HepG2 (cell line): ENCODE results near the gene ANO4. TPM values are rescaled to one million over a fixed set of nuclear protein-coding genes. Genes with fewer than 3 reads are reported as not detected.

Experiments used
- CBX2 ChIP-seq, 2 experiments: fragments of 200-600 bp in 1 of 2; sonication (generic); formaldehyde crosslinking in 1 of 2; IDR thresholded peaks; 2 replicates each; pipeline versions ENCODE4 v1.7.0 to v1.8.1; 2018 to 2022; ENCODE audit warnings: low read depth in 2 of 2, low read length in 1 of 2, mild to moderate bottlenecking in 1 of 2, missing genetic modification reagents in 1 of 2
- CREB3 ChIP-seq: sonication (generic); formaldehyde crosslinking; IDR thresholded peaks from 2 replicates; pipeline ENCODE4 v1.5.0; 2020; ENCODE audit warnings: missing genetic modification reagents
- FOSL2 ChIP-seq: sonication (generic); formaldehyde crosslinking; IDR thresholded peaks from 2 replicates; pipeline ENCODE4 v1.4.0; 2020; ENCODE audit warnings: missing genetic modification reagents
- GATAD2A ChIP-seq: IDR thresholded peaks from 2 replicates; pipeline ENCODE4 v1.6.1; 2016
- HMGA1 ChIP-seq: sonication (generic); formaldehyde crosslinking; conservative IDR thresholded peaks from 2 replicates; pipeline ENCODE4 v1.4.0; 2020; ENCODE audit warnings: missing genetic modification reagents
- IRF1 ChIP-seq: sonication (generic); formaldehyde crosslinking; IDR thresholded peaks from 2 replicates; pipeline ENCODE4 v1.4.0; 2020; ENCODE audit warnings: low read depth, mild to moderate bottlenecking, missing genetic modification reagents
- SIX4 ChIP-seq: sonication (generic); formaldehyde crosslinking; IDR thresholded peaks from 2 replicates; pipeline ENCODE4 v1.4.0; 2020; ENCODE audit warnings: missing genetic modification reagents
- SKIL ChIP-seq: sonication (generic); formaldehyde crosslinking; IDR thresholded peaks from 2 replicates; pipeline ENCODE4 v1.8.0; 2022; ENCODE audit warnings: missing genetic modification reagents, mild to moderate bottlenecking, moderate library complexity, borderline replicate concordance
- ZBTB1 ChIP-seq: sonication (generic); formaldehyde crosslinking; IDR thresholded peaks from 2 replicates; pipeline ENCODE4 v1.4.0; 2020; ENCODE audit warnings: missing genetic modification reagents, borderline replicate concordance
- ZKSCAN1 ChIP-seq: fragments of 150-350 bp; IDR thresholded peaks from 2 replicates; pipeline ENCODE4 v1.6.1; 2014; ENCODE audit warnings: low read length
- polyA plus RNA-seq, 8 experiments: library from polyadenylated mRNA; depleted of rRNA in 3 of 8; stranded (reverse) in 7 of 8; unstranded in 1 of 8; fragments of >200 nt; fragmentation: Illumina TruSeq in 4 of 8; extraction: Trizol in 4 of 8; gene quantifications; 2 replicates each; pipeline versions ENCODE4 v1.2.1 to v1.2.3, GENCODE V29; 2011 to 2016; ENCODE audit warnings: low read depth in 4 of 8, missing spikeins in 1 of 8, mixed read lengths in 1 of 8; ENCODE audit not compliant: insufficient read depth in 1 of 8
- total RNA-seq, 5 experiments: library from RNA; depleted of rRNA; stranded (reverse); fragments of >200 nt; fragmentation: Illumina TruSeq; extraction: Trizol; gene quantifications; 2 replicates each; pipeline ENCODE4 v1.2.3, GENCODE V29; 2016; ENCODE audit warnings: low read depth in 1 of 5
- TF ChIP-seq, protein P1 (sequence below): sonication (generic); formaldehyde crosslinking; IDR thresholded peaks from 2 replicates; pipeline ENCODE4 v1.9.0; 2021; ENCODE audit warnings: missing genetic modification reagents, mild to moderate bottlenecking, borderline replicate concordance
- TF ChIP-seq, protein P2 (sequence below): IDR thresholded peaks from 2 replicates; pipeline ENCODE4 v1.6.1; 2016; ENCODE audit warnings: missing compliant biosample characterization, missing genetic modification reagents, borderline replicate concordance
- TF ChIP-seq, protein P3 (sequence below), 2 experiments: sonication (generic) in 1 of 2; formaldehyde crosslinking in 1 of 2; IDR thresholded peaks; 2 replicates each; pipeline versions ENCODE4 v1.5.1 to v1.6.1; 2011 to 2020; ENCODE audit warnings: borderline replicate concordance in 1 of 2, low read depth in 1 of 2, low read length in 1 of 2, mild to moderate bottlenecking in 1 of 2, missing genetic modification reagents in 1 of 2, moderate library complexity in 1 of 2
- TF ChIP-seq, protein P4 (sequence below): IDR thresholded peaks from 2 replicates; pipeline ENCODE4 v1.4.0; 2020; ENCODE audit warnings: mild to moderate bottlenecking, missing genetic modification reagents

Gene ANO4
- total and polyA plus RNA-seq, 2 of the 13 experiments (the other 11 are each of a cell fraction or from before 2014, with no cell fraction given): not detected

DNA sequence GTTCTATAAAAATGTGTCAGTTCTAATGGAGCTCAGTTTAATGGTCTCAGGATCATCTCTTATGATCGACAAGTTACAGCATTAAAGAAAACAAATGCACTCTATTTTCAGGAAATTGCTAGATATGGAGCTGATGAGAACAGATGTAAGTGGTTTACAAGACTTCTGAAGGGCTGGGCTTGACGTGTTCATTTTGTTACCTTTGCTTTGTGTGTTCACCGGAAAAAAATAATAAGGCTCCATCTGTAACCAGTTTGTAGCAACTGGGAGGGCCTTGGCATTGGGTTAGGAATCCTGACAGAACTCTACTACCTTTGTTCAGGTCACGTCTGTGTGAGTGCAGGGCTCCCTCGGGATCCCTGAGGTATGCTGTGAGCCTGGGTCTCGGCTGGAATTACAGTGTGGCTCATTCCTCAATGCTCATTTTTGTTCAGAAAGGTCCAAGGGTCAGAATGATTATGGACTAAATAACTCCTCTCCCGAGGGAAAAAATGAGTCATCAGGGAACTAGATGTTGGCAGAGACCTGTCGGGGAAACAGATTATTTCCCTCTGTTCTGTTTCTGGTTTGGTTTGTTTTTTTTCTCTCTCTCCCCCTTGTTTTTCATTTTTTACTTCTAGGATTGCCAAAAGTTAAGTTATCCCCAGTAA, 257.4 kb downstream of the ANO4 start (continued):
- TF ChIP-seq HMGA1 (CRISPR knock-in tag) (no peak), ZKSCAN1 (no peak), GATAD2A (peak; percentile 34; the same call in 1 of the 2 replicates), SIX4 (no peak), ZBTB1 (CRISPR knock-in tag) (no peak), IRF1 (CRISPR knock-in tag) (no peak), CREB3 (CRISPR knock-in tag) (no peak), SKIL (CRISPR knock-in tag) (no peak), FOSL2 (peak; percentile 91), CBX2 (IDR thresholded peaks at IDR 0.05; ENCODE audit: low read depth, low read length) (no peak), CBX2 (CRISPR knock-in tag; IDR thresholded peaks at IDR 0.05; ENCODE audit: low read depth) (no peak)
- TF ChIP-seq, protein P1, sequence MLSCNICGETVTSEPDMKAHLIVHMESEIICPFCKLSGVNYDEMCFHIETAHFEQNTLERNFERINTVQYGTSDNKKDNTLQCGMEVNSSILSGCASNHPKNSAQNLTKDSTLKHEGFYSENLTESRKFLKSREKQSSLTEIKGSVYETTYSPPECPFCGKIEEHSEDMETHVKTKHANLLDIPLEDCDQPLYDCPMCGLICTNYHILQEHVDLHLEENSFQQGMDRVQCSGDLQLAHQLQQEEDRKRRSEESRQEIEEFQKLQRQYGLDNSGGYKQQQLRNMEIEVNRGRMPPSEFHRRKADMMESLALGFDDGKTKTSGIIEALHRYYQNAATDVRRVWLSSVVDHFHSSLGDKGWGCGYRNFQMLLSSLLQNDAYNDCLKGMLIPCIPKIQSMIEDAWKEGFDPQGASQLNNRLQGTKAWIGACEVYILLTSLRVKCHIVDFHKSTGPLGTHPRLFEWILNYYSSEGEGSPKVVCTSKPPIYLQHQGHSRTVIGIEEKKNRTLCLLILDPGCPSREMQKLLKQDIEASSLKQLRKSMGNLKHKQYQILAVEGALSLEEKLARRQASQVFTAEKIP (CRISPR knock-in tag): no peak
- TF ChIP-seq, protein P2, sequence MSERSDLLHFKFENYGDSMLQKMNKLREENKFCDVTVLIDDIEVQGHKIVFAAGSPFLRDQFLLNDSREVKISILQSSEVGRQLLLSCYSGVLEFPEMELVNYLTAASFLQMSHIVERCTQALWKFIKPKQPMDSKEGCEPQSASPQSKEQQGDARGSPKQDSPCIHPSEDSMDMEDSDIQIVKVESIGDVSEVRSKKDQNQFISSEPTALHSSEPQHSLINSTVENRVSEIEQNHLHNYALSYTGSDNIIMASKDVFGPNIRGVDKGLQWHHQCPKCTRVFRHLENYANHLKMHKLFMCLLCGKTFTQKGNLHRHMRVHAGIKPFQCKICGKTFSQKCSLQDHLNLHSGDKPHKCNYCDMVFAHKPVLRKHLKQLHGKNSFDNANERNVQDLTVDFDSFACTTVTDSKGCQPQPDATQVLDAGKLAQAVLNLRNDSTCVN (CRISPR knock-in tag): no peak
- TF ChIP-seq, protein P3, sequence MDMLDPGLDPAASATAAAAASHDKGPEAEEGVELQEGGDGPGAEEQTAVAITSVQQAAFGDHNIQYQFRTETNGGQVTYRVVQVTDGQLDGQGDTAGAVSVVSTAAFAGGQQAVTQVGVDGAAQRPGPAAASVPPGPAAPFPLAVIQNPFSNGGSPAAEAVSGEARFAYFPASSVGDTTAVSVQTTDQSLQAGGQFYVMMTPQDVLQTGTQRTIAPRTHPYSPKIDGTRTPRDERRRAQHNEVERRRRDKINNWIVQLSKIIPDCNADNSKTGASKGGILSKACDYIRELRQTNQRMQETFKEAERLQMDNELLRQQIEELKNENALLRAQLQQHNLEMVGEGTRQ (IDR thresholded peaks at IDR 0.05; ENCODE audit: low read depth, low read length): no peak
- TF ChIP-seq, protein P3 (CRISPR knock-in tag; IDR thresholded peaks at IDR 0.05; ENCODE audit: borderline replicate concordance): no peak
- TF ChIP-seq, protein P4, sequence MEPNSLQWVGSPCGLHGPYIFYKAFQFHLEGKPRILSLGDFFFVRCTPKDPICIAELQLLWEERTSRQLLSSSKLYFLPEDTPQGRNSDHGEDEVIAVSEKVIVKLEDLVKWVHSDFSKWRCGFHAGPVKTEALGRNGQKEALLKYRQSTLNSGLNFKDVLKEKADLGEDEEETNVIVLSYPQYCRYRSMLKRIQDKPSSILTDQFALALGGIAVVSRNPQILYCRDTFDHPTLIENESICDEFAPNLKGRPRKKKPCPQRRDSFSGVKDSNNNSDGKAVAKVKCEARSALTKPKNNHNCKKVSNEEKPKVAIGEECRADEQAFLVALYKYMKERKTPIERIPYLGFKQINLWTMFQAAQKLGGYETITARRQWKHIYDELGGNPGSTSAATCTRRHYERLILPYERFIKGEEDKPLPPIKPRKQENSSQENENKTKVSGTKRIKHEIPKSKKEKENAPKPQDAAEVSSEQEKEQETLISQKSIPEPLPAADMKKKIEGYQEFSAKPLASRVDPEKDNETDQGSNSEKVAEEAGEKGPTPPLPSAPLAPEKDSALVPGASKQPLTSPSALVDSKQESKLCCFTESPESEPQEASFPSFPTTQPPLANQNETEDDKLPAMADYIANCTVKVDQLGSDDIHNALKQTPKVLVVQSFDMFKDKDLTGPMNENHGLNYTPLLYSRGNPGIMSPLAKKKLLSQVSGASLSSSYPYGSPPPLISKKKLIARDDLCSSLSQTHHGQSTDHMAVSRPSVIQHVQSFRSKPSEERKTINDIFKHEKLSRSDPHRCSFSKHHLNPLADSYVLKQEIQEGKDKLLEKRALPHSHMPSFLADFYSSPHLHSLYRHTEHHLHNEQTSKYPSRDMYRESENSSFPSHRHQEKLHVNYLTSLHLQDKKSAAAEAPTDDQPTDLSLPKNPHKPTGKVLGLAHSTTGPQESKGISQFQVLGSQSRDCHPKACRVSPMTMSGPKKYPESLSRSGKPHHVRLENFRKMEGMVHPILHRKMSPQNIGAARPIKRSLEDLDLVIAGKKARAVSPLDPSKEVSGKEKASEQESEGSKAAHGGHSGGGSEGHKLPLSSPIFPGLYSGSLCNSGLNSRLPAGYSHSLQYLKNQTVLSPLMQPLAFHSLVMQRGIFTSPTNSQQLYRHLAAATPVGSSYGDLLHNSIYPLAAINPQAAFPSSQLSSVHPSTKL (CRISPR knock-in tag): peak; percentile 71; the same call in 1 of the 2 replicates
